RKO (cell line): ENCODE results near the gene ADNP.
"Not testable (repeated sequence)": the region's sequence is repeated elsewhere in the genome, so short reads cannot be mapped to it uniquely, and the experiment has no call there.

Experiments
- DNase-seq: peaks from one replicate; pipeline ENCODE4 v3.0.0-alpha.2; 2016; ENCODE audit warnings: low spot score

ADNP gene

DNA sequence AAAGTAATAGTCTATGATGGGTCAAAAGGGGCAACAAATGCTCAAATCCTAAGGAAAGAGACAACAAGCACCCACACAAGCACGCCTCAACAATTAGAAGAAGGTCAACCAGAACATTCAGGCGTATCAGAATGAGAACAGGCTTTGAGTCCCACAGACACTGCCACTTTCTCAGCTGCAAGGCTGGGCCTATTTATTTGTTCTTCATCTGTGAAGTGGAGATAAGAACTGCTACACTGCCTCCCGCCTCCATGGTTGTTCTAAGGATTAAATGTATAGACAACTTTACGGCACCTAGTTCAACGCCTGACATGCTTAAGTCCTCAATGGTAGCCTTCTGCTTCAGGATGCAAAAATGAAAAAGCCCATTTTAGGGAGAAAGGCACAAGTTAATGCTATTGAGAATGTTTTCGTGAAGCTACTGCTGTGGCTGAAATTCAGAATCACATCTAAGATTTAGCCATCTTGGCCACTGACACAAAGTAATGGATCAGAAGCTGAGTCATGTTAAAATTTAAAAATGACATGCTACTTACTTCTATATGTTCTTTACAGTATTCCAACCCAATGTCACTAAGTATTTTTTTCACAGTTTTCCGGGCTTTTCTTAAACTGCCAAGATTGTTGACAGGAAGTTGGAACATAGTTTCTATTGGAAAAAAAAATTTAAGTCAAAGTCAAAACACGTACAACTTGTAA is 27.7 kb downstream of the ADNP start:
- no peak for DNase-seq

DNA sequence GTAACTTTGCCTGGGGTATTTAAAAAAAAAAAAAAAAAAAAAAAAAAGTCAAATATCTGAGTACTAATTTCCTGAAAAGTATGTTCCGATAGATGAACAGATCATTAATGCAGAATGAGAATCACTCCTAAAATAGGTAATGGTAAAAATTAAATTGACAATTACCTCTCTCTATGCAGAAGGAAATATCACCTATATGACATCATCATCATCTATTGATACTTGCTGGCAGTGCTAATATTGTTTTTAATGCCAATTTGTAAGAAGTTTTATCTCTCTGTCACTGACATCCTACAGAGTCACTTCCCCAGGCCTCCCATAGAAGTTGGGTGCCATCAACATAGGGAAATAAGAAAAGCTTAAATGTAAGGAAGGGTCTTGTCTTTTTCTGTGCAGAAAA is 29.9 kb downstream of the ADNP start:
- DNase-seq: no peak

DNA sequence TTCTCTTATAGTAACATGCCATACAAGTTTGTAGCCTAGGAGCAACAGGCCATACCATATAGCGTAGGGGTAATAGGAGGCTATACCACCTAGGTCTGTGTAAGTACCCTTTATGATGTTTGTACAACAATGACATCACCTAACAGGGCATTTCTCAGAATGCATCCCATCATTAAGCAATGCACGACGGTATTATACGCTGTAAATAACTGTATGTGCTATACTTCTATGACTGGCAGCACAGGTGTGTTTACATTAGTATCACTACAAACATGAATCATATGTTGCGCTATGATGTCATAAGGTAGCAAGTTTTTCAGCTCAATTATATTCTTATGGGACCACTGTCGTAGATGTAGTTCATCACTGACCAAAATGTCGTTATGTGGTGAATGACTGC is 31.0 kb downstream of the ADNP start:
- DNase-seq: no peak

DNA sequence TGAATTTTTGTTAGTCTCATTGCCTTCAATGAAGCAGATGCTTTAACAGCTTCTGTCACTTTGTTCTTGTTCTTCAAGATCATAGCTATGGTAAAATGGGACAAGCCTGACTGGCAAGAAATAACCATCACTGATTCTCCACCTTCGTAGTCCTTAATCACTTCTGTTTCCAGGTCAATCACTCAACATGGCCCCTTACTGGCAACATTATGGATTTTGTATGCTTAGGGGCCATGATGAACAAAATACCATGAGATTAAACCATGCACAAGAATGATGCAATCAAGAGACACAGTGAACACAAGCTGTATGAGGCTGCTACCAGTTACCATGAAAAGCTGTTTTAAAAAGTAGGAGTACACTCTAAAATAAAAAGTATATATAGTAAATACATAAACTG is 32.8 kb downstream of the ADNP start:
- DNase-seq: no peak

DNA sequence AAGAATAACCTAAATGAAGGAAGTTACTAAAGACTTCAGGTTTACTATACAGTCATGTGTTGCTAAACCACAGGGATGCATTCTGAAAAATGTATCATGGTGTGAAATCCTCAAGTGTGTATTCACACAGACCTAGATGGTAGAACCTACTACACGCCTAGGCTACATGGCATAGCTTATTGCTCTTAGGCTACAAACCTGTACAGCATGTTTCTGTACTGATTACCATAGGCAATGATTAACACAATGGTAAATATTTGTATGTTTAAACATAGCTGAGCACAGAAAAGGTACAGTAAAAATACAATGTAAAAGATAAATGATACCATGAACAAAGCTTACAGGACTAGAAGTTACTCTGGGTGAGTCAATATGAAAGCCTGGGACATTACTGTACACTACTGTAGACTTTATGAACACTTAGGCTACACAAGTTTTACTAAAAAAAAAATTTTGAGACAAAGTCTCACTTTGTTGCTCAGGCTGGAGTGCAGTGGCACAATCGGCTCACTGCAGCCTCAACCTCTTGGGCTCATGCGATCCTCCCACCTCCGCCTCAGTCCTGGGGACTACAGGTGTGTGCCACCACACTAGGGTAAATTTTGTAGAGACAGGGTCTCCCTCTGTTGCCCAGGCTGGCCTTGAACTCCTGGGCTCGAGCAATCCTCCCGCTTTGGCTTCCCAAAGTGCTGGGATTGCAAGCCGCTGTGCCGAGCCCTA is 36.0 kb downstream of the ADNP start:
- no peak for DNase-seq

DNA sequence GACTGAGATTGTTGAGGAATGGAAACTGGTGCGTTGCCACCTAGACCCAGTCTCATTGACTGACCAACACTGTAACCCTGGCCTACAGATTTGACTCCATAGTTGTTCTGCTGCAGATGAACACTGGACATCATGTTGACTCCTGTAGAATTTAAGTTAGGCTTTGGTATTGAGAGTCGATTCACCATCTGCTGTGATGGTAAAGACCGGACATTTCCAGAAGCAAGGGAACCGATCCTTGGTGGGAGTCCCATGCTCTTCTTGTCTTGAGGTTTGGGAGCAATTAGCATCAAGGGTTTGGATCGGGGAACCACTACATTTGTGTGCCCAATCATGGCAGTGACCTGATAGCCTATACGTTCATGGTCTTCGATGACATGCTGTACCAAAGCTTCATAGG is 37.6 kb downstream of the ADNP start:
- DNase-seq: no peak

DNA sequence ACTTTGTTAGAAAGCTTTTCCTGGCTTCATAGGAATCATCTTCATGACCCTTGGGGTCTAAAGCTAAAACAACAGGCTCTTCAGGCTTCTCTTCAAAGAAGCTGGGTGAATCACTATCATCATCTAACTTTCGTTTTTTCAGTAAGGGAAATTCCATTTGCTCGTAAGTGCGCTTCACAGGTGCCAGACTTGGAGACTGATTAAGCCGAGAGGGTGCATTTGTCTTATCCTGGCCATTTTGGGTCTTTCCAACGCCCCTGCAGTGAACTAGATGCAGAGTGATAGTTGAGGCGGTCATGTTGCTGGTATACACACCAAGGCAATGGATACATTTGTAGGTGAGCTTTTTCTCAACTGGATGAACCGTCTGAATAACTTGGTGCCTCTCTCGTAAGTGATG is 38.8 kb downstream of the ADNP start:
- DNase-seq: no peak

DNA sequence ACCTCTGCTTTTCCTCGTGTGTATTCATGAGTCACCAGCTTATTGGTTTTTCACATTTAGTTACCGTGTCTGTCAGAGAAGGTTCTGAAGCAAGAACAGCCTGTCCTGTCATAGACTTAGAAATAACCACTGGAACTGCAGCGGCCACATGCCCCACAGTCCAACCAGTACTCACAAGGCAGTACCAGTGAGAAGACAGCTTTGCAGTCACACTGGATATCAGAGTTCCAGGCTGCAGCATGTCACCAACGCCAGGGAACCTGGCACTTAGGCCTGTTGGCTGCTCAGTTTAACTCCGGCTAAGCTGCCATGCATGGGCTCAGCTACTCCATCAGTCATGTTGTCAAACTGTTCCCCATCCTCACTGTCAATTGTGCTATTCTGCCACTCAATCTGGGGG is 40.1 kb downstream of the ADNP start:
- no peak for DNase-seq

DNA sequence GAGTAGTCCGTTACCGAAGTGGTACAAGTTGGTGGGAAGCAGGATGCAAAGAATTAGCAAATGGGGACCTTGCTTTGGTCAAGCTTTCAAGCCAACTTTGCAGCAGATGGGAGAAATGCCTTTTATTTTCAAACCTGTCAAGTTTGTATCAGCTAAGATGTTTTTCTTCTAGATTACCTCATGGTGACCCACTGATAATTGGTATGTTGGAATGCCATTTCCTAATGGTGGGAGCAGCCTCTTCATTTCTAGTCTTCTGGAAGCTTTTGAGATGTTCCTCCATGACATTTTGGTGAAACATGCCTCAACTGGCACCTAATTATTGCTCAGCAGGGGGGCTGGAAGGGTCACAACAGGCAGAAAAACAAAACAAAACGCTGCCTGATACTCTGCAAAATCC is 43.7 kb downstream of the ADNP start:
- DNase-seq: no peak

DNA sequence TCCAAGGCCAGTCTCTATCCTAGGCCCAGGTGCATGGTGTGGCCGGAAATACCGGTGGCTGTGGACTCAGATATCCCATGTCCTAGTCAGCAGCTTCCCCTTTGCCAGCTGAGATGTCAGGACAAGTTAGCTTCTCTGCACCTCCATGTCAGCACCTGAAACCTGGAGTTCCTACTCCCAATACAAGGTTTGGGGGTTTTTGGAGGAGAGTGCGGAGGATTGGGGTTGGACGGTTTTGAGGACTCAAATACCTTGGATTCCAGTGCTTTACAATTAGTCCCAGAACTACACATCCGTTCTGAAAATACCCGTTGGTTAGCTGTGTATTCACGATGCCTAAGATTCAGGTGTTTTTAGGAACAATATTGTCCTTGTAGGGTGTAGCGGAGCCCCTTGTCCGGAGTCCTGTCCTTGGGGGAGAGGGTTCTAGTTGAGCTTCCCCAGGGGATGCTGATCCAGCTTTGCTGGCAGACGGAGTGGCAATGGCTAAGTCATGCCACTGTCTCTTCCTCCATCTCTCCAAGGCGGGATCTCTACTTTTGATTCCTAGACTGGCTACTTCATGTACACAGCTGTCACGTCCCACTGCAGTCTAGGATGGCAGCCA is 45.0 kb downstream of the ADNP start:
- DNase-seq: no peak

DNA sequence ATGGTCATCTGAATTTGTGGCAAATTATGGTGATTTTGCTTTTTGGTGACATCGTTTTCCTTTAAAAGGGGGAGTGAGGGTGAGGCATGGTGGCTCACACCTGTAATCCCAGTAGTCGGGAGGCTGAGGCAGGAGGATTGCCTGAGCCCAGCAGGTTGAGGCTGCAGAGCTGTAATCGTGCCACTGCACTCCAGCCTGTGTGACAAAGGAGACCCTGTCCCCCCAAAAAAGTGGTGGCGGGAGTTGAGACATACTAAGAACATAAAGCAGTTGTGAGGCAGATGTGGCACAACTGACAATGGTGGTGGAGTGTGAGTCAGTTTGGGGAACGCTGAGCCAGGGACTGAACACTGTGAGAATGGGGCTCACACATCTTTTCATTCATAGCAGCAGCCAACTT is 45.5 kb downstream of the ADNP start:
- no peak for DNase-seq

DNA sequence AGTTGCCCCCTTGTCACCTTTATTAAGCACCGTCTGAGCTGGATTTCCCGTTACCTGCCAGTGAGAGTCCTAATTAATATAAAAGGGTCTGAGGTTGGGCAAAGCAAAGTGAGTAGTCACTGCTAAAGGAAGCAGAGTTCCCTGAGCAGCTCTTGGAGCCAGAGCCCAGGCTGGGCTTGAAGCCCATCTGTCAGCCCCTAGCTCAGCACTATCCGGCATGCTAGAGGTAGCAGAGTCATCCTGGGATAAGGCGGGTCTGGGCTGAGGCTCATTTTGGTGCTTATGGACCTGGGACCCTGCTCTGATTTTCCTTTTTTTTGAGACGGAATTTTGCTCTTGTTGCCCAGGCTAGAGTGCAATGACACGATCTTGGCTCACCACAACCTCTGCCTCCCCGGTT is 46.2 kb downstream of the ADNP start:
- no peak for DNase-seq

DNA sequence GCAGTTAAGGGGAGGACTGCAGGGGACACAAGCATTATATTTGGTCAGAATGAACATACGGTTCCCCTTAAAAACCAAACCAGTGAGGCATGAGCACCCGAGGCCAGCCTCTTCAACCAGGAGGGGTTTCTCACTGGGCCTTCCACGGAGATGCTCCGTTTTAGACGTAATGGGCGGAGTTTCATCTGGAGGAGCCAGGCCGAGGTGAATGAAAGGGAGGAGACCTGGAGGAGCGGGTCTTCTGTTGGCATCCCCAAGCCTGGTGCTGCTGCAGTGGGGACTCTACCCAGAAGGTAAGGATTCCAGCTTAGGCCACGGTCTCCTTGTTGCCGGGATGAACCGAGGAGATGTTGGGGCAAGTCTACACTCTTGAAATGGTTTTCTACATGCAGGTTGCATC is 47.4 kb downstream of the ADNP start:
- no peak for DNase-seq

DNA sequence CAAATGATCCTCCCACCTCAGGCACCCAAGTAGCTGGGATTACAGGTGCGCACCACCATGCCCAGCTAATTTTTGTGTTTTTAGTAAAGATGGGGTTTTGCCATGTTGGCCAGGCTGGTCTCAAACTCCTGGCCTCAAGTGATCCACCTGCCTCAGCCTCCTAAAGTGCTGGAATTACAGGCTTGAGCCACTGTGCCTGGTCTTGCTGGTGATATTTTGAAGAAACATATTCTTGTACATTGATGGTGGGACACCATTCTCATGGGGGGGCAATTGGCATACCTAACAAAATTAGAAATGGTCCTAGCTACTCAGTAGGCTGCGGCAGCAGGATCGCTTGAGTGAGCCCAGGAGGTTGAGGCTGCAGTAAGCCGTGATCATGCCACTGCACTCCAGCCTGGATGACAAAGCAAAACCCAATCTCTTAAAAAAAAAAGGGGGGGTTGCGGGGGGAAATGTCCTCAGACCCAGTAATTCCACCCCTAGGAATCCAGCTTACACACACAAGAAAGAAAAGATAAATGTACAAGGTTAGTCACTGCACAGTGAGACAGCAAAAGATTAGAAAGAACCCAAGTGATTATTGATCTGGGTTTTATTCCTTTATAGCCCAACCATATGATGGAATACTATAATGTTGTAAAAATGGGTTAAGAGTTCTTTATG is 49.3 kb downstream of the ADNP start:
- DNase-seq: not testable (repeated sequence)

DNA sequence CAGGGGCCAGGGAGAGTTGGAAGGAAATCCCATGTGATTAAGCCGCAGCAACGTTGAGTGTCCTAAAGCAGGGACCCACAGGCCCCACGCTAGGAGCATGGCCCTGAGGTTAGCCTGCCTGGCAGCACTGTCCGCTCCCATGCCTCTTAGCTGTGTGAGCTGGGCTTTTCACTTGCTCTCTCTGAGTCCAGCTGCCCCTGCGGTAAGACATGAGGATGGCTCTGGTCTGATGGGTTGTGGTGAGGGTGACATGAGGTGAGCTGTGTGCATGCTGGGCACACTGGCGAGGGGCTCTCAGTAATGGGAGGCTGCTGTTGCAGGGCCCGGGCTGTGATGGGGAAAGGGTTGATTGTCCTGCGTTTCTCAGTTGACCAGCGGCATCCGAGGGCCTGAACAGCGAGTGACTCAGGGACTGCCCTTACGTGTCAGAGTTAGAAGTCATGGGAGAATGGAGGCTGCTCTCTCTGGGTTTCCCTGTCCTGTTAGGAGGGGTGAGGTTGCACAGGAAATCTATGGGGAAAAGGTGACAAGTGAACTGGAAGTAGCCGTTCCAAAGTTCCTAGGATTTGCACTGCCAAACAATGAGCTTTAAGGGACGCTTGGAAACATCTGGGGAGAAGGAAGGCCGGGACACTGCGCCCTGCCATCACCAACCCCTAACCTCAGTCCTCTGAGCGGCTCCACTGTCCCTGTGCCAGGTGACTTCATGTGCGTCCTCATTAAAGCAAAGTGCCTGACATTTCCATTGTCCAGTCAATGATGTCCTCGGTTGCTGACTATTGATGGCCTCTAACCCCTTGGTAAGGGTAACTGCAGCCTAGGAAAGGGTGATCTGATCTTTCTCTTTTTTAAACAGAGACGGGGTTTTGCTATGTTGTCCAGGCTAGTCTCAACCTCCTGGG is 51.3 kb downstream of the ADNP start:
- DNase-seq: no peak

DNA sequence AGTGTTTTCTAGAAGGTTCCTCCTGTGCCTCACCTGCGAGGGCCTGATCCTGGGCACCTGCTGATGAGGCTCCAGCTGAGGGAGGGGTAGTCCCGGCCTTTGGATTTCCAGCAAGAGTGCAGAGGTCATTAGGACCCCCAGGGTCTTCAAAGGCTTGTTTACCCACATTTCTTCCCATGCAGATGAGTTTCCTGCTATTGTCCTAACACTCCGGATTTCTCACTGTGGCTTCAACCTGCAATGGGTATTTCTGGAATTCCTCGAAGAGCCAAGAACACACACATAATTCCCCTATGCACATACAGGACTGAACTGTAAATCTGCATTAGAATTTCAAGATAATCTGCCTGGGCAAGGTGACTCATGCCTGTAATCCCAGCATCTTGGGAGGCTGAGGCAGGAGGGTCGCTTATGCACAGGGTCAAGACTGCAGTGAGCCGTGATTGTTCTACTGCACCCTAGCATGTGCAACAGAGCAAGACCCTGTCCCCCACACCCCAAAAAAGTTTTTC is 53.9 kb downstream of the ADNP start:
- DNase-seq: no peak

DNA sequence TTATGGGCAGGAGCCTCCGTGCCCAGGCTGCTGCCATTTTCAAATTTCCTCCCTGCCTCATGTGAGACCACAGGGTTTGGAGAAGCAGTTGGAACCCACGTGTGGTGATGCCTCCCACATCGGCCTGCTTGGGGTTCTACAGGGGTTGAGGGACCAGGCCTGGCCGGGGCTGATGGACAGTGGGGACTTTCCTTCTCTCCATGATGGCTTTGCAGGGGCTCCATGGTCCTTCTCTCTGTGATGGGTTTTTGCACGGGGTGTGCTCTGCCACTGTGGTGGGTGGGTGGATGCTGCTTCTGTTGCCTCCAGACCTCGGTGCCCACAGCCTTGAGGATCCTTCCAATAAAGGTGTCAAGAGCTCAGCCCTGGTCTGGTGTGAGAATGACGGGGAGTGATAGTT is 54.4 kb downstream of the ADNP start:
- DNase-seq: no peak

DNA sequence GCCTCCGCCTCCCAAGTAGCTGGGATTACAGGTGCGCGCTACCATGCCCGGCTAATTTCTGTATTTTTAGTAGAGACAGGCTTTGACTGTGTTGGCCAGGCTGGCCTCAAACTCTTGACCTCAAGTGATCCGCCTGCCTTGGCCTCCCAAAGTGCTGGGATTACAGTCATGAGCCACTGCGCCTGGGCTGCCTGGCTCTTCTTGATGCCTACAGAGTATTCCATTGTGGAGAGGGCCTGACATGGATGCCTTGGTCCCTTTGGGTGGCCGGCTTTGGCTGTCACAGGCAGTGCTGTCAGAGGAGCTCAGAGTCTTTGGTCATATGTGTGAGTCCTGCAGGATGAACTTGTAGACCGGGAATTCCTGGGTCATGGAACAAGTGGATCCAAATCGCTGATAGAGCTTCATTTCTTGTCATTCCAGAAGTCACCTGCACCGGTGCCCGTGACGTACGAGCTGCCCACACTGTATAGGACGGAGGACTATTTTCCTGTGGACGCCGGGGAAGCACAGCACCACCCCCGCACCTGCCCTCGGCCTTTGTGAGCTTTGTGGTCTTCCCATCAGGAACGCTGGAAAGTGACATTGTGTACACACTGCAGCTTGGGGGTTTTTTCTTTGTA is 55.1 kb downstream of the ADNP start:
- no peak for DNase-seq

DNA sequence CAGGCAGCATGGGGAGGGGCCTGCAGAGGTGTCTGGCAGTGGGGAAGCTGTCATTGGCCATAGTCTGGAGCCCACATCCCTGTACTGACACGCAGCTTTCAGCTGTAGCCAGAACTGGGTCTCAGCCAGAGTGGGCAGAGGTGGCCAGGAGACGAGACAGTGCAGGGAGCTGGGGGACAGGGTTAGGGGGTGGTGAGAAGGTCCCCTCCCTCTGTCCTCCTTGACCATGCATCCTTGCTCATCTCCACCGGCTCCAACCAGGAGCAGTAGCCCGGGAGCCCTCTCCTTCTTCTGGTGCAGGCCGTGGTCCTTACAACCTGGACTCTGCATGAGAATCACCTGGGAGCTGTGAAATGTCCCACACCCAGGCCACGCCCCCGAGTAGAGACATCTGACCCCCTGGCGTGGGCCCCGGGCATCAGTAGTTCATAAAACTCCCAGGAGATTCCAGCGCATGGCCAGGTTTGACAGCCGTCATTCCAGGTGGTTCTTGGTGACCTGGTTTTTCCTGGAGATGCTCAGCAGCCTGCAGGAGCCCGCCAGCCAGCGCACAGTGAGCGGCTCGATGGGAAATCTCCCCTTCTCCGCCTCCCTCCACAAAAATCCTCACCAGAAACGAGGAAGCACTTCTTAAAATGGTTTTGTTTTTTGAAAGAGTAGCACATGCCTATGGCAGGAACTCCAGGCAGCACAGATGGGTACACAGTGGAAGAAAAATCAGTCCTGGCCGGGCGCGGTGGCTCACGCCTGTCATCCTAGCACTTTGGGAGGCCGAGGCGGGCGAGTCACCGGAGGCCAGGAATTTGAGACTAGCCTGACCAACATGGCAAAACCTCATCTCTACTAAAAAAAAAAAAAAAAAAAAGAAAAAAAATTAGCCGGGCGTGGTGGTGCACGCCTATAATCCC is 56.2 kb downstream of the ADNP start:
- DNase-seq: no peak

DNA sequence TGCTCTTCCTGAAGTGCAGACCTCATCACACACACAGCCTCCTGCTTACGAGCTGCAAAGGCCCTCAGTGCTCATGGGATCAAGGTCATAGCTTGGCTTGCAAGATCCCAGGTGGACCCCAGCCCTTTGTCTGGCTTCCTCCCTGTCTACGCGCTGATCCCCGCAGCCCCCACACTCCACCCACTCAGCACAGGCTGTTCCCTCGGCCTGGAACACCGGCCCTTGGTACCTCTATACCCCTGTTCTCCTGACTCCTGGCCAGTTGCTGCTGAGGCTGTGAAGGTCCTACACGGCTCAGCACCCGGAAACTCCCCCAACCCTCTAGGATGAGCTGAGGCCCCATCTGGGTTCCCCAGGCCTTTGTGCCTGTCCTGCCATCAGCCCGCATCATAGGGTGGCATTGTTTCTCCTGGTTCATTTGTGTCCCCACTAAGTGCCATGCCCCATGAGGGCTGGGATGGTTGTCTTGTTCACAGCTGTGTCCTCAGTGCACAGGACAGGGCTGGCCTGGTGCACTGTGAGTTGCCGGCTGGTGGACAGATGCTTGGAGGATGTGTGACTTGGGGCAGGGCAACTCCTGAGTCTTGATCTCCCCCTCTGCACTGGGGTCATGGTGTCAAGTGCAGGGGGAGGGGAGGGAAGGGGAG is 57.0 kb downstream of the ADNP start:
- DNase-seq: no peak
